RWPE2 (cell line): ENCODE data around the gene PGS1.

Experiments
- ATAC-seq: fragments of 200-7000 bp; cut with Tn5 transposase; 3 replicates; pipeline ENCODE4 v1.9.1; 2021; ENCODE audit warnings: low read depth
- DNase-seq: peaks from one replicate; pipeline ENCODE4 v3.0.0-alpha.2; 2020; ENCODE audit warnings: low spot score
- H3K27ac ChIP-seq: fragments of 450-650 bp; 2 replicates; pipeline ENCODE4 v1.5.1; 2017; ENCODE audit warnings: mild to moderate bottlenecking; ENCODE audit not compliant: poor library complexity, severe bottlenecking
- H3K27me3 ChIP-seq: fragments of 250-450 bp; sonication (Bioruptor Pico); 2 replicates; pipeline ENCODE4 v1.5.1; 2021; ENCODE audit warnings: mild to moderate bottlenecking, moderate library complexity; ENCODE audit not compliant: insufficient read depth, poor library complexity, severe bottlenecking
- H3K36me3 ChIP-seq: fragments of 250-450 bp; sonication (Bioruptor Pico); 2 replicates; pipeline ENCODE4 v1.5.1; 2020; ENCODE audit warnings: low read depth, mild to moderate bottlenecking, moderate library complexity
- H3K4me1 ChIP-seq: fragments of 250-450 bp; sonication (Bioruptor Pico); 2 replicates; pipeline ENCODE4 v1.5.1; 2021; ENCODE audit warnings: mild to moderate bottlenecking, moderate library complexity; ENCODE audit not compliant: insufficient read depth, poor library complexity, severe bottlenecking
- H3K4me3 ChIP-seq: fragments of 250-450 bp; sonication (Bioruptor Pico); 2 replicates; pipeline ENCODE4 v1.5.1; 2021; ENCODE audit warnings: mild to moderate bottlenecking, moderate library complexity; ENCODE audit not compliant: severe bottlenecking
- H3K9me3 ChIP-seq: fragments of 250-450 bp; sonication (Bioruptor Pico); 2 replicates; pipeline ENCODE4 v1.5.1; 2021; ENCODE audit warnings: mild to moderate bottlenecking, moderate library complexity; ENCODE audit not compliant: severe bottlenecking
- TF ChIP-seq, protein P1 (sequence below): fragments of 450-650 bp; IDR thresholded peaks from one replicate; pipeline ENCODE4 v1.5.1; 2017; ENCODE audit warnings: mild to moderate bottlenecking, moderate library complexity; ENCODE audit not compliant: poor library complexity, severe bottlenecking

PGS1 gene

DNA sequence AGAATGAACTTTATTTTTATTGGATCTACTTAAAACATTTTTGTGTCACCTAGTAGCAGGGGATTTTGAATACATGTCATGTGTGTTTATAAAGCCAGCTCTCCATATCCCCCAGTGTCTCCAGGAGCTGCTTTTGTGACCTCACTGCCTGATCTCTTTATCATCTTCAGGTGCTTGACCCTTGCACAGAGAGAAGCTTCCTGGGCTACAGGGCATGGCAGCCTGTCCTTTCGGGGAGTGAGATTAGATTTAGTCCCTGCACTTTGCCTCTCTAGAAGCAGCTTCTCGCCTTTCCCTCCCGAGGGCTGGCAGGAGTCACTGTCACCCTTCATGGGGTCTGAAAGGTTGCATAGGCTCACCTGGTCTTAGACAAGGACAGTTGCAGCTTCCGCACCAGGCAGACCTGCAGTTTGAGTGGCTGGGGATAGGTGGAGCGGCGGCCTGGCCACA, 42.7 kb downstream of the PGS1 start:
- Histone ChIP-seq H3K9me3 (no peaks in the 10 kb centered on the region), H3K4me3 (no peak overlapping the region), H3K27me3 (no peaks in the 10 kb centered on the region), H3K36me3 (peaks cover 85% of the 10 kb centered on the region), H3K27ac (no peak overlapping the region), H3K4me1 (no peaks in the 10 kb centered on the region)
- ATAC-seq (no peak), DNase-seq (no peak)
- TF ChIP-seq, protein P1, sequence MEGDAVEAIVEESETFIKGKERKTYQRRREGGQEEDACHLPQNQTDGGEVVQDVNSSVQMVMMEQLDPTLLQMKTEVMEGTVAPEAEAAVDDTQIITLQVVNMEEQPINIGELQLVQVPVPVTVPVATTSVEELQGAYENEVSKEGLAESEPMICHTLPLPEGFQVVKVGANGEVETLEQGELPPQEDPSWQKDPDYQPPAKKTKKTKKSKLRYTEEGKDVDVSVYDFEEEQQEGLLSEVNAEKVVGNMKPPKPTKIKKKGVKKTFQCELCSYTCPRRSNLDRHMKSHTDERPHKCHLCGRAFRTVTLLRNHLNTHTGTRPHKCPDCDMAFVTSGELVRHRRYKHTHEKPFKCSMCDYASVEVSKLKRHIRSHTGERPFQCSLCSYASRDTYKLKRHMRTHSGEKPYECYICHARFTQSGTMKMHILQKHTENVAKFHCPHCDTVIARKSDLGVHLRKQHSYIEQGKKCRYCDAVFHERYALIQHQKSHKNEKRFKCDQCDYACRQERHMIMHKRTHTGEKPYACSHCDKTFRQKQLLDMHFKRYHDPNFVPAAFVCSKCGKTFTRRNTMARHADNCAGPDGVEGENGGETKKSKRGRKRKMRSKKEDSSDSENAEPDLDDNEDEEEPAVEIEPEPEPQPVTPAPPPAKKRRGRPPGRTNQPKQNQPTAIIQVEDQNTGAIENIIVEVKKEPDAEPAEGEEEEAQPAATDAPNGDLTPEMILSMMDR, result no peak

DNA sequence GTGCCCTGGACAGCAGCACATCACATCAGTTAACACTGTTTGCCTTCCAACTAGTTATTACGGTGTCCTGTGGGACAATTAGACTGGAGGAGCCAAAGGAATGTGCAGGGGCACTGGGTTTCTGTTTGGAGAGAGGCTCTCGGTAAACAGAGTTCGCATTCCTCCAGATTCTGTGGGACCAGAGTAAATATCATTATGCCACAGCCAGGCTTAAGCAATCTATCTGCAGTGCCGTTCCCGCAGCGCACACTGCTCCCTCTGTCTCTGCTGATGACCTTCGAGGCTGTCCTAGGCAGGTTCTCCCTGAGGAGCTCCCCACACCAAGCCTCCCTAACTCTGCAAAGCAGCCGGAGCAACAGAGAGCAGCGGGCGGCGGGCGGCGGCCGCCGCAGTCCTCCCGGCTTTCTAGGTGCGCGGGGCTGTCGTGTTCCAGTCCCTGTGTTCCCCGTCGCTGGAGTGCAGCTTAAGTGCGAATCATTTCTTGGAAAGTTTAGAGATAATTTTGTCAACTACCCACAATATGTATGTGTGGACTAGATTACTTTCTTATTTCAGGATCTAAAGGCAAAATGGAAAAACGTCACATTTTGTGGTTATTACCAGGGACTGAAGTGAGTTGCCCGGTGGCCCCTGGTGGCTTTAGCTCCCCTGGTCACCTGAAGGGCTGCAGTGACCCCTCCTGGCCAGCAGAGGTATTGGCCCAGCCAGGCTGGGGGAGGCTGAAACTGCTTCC, 43.3 kb downstream of the PGS1 start:
- H3K27ac ChIP-seq, result no peak overlapping the region
- peaks cover 83% of the 10 kb centered on the region for H3K36me3 ChIP-seq
- no peaks in the 10 kb centered on the region for H3K27me3 ChIP-seq
- ATAC-seq (peak; percentile 72), DNase-seq (peak; percentile 66)
- H3K4me1 ChIP-seq, result no peaks in the 10 kb centered on the region
- H3K4me3 ChIP-seq, result no peak overlapping the region
- no peaks in the 10 kb centered on the region for H3K9me3 ChIP-seq
- TF ChIP-seq, protein P1, result peak; percentile 95

DNA sequence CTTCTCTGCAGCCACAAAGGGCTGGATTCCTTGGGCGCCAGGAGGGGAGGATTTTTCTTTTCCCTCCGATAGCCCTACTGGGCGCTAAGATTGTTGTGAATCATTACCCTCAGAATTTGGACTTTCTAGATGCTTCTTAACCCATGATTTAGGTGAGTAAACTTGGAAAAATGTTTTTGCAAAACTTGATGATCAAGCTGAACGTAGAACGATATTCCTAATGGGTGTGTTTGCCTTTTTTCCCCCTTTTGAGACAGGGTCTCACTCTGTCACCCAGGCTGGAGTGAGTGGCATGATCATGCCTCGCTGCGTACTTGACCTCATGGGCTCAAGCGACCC, 43.8 kb downstream of the PGS1 start:
- no peak overlapping the region for H3K27ac ChIP-seq
- no peaks in the 10 kb centered on the region for H3K9me3 ChIP-seq
- DNase-seq (no peak), ATAC-seq (no peak)
- H3K36me3 ChIP-seq, result peaks cover 77% of the 10 kb centered on the region
- no peak overlapping the region for H3K4me3 ChIP-seq
- no peaks in the 10 kb centered on the region for H3K27me3 ChIP-seq
- H3K4me1 ChIP-seq, result no peaks in the 10 kb centered on the region
- TF ChIP-seq, protein P1, result peak; percentile 77

DNA sequence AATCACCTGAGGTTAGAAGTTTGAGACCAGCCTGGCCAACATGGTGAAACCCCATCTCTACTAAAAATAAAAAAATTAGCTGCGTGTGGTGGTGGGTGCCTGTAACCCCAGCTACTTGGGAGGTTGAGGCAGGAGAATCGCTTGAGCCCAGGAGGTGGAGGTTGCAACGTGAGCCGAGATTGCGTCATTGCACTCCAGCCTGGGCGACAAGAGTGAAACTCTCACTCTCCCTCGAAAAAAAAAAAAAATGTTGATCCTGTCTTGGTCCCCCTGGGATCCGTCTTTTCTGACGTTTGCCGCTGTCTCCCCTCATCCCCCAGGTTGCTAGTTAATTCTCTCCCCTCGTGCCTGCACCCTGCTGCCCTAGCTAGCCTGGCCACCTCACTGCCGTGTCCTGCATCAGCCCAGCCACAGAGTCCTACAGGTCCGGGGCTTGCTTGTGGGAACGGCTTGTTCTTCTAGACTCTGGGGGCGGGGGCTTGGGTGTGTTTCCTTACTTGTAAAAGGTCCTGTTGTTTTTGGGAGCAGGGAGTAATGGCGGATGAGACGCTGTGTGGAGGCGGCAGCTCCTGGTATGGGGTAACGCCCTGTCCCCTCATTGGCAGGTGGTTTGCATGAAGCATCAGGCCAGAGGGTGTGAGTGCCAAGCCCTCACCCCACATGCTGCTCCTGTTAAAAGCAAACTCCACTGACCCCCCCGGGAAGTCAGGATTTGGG, 44.6 kb downstream of the PGS1 start:
- Histone ChIP-seq H3K4me3 (no peak overlapping the region), H3K27ac (no peak overlapping the region), H3K27me3 (no peaks in the 10 kb centered on the region), H3K9me3 (no peaks in the 10 kb centered on the region), H3K4me1 (no peaks in the 10 kb centered on the region), H3K36me3 (peaks cover 75% of the 10 kb centered on the region)
- no peak for DNase-seq
- TF ChIP-seq, protein P1, result no peak
- no peak for ATAC-seq
